Ecto neural progenitor cell (in vitro differentiated cells): ENCODE data around the gene OR6N1.

Experiments
- DNase-seq: peaks from one replicate; pipeline ENCODE4 v3.0.0-alpha.2; 2018; ENCODE audit warnings: low spot score

The OR6N1 gene

DNA sequence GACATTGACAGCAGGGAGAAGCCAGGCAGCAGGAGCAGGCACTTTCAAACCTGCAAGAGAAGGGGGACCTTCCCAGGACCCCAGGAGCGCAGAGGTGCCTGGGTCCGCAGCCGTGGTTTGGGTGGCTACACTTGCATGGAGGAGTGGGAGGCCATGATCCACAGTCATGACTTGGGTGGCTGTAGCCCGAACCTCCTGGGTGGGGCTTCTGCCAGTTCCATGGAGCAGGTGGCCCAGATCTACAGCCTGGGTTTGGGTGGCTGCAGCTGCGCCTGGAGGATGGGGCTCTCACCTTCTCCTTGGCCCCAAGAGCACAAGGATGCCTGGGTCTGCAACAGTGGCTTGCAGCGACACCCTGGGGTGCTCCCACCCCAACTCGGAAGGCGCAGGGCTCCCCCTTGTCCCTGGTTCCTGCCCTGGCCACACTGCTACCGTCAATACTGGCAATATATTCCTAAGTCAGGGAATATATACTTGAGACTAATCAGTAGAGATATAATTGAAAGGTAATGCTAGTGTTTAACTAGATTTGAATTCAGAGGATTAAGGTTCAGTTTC lies 19.8 kb downstream of the OR6N1 start:
- DNase-seq: no peak

DNA sequence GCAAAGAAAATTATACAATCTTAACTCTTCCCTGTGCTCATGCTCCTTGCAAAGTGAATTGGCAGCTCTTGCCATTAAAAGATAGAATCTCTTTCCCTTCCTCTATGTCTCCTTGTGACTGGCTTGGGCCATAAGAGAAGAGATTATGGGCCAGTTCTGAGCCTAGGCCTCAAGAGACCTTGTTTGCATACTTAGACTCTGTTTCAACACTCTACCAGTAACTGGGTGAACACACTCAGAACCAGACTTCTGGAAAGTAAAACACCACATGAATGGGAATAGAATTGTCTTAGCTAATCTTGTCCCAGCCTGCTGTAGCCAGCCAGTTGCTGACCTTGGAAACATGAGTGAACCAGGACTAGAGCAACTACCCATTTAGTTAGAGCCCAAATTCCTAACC lies 36.1 kb downstream of the OR6N1 start:
- DNase-seq: no peak

DNA sequence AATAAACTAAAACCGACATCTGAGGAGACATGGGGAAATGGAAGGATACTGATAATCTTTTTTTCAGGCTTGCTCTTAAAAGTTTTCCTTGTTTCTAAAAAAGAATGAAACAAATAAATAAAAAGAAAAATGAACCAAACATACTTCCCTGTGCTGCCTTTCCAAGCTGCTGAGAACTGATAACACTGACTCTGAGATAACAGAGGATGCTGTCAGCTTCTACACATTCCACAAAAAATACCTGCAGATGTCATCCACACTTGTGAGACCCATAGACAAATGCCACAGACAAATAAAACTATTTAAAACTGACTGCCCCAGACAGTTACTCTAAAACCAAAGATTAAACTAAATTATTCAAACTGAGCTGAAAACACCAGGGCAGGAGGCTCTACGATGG lies 39.5 kb downstream of the OR6N1 start:
- DNase-seq: no peak

DNA sequence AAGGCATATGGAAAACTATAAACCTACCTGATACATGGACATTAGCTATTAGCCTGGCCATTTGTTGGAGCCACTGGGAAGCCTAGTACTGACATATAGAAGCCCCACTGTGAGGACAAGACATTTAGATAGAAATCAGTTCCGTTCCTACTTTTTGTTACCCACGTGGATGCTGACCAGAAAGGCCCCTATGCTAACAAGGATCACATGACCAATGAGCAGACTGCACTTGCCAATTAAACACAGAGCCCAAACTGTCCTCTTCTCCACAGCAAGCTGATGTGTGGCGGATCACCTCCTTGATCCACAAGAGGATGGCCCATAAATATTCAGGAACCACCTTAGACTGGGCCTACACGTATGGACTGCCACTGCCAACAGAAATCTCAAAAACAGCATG lies 40.3 kb downstream of the OR6N1 start:
- no peak for DNase-seq

DNA sequence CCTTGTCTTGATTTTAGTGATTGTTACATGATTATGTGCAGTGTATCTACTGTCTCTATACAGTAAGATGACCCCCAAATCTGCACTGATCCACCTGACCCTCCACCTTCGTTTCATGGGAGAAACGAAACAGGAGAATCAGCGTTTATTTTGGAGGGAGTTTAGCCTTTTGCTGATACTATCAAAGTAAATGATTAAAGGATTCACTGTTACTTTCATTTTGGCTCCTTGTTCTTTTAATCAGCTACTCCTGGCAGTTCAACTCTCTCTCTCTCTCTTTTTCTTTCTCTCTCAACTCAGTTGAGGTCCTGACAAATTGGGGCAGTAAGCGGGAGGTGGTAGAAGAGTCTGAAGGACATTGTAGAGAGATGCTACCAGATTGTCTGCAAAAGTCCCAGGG lies 41.5 kb downstream of the OR6N1 start:
- DNase-seq: no peak

DNA sequence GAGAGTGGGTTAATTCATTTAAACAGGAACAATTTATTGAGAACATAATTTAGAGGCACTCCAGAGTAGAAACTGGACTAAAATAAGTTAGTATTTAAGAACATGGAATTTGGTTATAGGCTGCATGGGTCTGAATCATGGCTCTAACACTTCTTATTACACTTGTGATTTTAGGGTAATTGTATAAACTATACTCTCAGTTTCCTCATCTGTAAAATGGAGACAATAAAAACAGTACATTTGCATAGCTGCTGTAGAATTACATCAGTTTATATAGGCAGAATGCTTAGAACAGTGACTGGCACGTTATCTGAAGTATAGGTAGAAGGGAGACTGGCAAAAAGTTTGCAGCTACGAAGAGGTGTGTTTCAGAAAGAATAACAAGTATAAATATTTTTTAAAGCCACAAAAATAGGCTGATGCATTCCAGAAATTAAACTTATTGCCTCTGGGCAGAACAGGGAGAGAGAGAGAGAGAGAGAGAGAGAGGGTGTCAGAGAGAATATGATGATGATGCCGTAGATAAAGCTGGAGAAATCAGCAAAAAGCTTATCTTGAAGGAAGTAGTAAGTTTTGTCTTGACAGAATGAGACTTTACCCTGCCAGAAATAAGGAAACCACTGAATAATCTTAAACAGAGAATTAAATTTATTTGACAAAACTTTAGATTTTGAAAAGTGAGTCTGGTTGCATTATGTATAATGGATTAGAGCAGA lies 43.3 kb downstream of the OR6N1 start:
- no peak for DNase-seq

DNA sequence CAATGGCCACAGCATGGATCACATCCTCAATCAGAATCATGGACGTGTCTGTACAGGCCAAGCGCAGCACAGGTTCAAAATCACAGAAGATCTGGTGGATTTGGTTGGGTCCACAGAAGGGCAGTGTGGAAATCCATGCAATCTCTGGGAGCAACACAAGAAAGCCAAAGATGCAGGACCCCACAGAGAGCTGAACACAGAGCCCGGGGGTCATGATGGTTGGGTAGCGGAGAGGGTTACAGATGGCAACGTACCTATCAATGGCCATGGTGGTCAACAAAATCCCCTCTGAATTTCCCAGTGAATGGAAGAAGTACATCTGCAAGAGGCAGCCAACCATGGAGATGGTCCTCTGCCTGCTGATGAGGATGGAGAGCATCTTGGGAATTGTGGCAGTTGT lies 47.6 kb downstream of the OR6N1 start:
- no peak for DNase-seq

GRCh38 chr1:158720620-158721019 lies 51.4 kb downstream of the OR6N1 start, which contains the start of gene OR6K3:
Gene OR6K3 (minus strand): TSS chr1:158720720. CDS start chr1:158718115, 2,605 bp downstream.
- DNase-seq: no peak

GRCh38 chr1:158719664-158720063 lies 52.3 kb downstream of the OR6N1 start:
- no peak for DNase-seq

DNA sequence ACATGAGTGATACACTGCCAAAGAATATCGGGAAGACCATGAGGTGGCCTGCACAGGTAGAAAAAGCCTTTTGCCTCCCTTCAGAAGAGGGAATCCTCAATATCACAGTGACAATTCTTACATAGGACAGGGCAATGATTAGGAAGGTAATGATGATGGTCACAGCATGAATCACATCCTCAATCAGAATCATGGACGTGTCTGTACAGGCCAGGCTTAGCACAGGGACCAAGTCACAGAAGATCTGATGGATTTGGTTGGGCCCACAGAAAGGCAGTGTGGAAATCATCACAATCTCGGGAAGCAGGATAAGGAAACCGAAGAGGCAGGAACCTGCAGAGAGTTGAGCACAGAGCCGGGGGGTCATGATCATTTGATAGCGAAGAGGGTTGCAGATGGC lies 54.7 kb downstream of the OR6N1 start:
- no peak for DNase-seq

DNA sequence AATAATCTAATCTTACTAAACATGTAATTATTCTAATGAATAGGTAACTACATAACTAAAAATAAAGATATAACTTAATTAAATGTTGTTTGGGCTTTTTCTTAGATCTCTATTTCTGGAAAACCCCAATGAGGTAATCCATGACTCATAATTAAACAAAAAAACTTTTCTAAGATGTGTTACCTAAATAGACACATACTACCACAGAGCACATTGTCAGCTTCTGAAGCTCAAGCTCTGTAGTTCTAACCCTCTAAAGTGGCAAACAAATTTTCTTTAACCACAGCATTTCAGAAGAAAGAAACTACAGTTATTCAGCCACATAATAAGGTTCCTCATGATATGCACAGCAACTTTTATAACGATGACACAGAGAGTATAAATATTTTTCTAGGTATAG lies 55.7 kb downstream of the OR6N1 start:
- DNase-seq: no peak

DNA sequence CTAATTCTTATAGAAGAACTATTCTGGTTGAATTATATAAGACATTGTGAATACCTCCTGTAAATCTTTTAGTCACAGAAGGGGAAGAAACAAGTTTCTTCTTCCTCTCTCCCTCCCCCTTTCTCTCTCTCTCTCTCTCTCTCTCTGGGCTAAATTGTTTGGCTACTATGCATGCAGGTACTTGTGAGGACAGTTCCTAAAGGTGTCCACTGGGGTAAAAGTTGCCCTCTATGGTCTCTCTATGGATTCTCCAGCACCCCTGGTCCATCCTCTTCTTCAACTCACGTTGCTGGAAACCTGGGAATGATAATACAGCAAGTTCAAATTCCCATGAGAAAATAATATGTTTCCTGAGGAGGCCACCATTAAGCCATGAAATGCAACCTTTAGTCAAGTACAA lies 57.2 kb downstream of the OR6N1 start:
- DNase-seq: no peak
